Measurements from ENCODE around the gene GOLGA2.
A peak's percentile ranks its signal among the peaks of the same experiment; 100 is the strongest.

GOLGA2 gene

DNA sequence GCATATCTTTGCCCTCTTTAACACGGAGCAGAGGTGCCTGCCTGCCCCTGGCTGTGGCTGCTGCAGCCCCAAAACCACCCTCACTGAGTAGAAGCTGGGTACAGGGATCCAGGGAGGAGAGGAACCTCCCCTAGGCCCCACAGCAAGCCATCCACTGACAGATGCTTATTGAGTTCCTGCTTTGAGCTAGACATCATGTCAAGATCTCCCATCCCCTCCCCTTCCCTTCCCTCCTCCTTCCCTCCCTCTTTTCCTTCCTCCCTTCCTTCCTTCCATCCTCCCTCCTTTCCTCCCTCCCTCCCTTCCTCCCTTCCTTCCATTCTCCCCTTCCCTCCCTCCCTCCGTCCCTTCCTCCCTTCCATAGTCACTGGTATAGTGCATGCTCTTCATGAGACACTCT, 29.3 kb downstream of the GOLGA2 start:
- ATAC-seq, result no peak
- TF ChIP-seq ZNF70 (CRISPR knock-in tag; IDR thresholded peaks at IDR 0.05) (no peak), ZC3H10 (CRISPR knock-in tag; IDR thresholded peaks at IDR 0.05) (no peak), BACH2 (CRISPR knock-in tag; IDR thresholded peaks at IDR 0.05; ENCODE audit: borderline replicate concordance) (no peak), TCF4 (CRISPR knock-in tag; IDR thresholded peaks at IDR 0.05; ENCODE audit: borderline replicate concordance) (no peak), ZFP30 (CRISPR knock-in tag; IDR thresholded peaks at IDR 0.05) (no peak), GLIS3 (CRISPR knock-in tag; IDR thresholded peaks at IDR 0.05) (no peak), ZNF8 (CRISPR knock-in tag; IDR thresholded peaks at IDR 0.05) (no peak), ARNTL (CRISPR knock-in tag; IDR thresholded peaks at IDR 0.05; ENCODE audit: borderline replicate concordance, low read depth) (no peak), ISL1 (CRISPR knock-in tag; IDR thresholded peaks at IDR 0.05) (no peak), PPARA (CRISPR knock-in tag; IDR thresholded peaks at IDR 0.05; ENCODE audit: borderline replicate concordance) (no peak)
- TF ChIP-seq, protein P1, sequence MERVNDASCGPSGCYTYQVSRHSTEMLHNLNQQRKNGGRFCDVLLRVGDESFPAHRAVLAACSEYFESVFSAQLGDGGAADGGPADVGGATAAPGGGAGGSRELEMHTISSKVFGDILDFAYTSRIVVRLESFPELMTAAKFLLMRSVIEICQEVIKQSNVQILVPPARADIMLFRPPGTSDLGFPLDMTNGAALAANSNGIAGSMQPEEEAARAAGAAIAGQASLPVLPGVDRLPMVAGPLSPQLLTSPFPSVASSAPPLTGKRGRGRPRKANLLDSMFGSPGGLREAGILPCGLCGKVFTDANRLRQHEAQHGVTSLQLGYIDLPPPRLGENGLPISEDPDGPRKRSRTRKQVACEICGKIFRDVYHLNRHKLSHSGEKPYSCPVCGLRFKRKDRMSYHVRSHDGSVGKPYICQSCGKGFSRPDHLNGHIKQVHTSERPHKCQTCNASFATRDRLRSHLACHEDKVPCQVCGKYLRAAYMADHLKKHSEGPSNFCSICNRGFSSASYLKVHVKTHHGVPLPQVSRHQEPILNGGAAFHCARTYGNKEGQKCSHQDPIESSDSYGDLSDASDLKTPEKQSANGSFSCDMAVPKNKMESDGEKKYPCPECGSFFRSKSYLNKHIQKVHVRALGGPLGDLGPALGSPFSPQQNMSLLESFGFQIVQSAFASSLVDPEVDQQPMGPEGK (CRISPR knock-in tag; IDR thresholded peaks at IDR 0.05; ENCODE audit: borderline replicate concordance), result no peak
- TF ChIP-seq, protein P2, sequence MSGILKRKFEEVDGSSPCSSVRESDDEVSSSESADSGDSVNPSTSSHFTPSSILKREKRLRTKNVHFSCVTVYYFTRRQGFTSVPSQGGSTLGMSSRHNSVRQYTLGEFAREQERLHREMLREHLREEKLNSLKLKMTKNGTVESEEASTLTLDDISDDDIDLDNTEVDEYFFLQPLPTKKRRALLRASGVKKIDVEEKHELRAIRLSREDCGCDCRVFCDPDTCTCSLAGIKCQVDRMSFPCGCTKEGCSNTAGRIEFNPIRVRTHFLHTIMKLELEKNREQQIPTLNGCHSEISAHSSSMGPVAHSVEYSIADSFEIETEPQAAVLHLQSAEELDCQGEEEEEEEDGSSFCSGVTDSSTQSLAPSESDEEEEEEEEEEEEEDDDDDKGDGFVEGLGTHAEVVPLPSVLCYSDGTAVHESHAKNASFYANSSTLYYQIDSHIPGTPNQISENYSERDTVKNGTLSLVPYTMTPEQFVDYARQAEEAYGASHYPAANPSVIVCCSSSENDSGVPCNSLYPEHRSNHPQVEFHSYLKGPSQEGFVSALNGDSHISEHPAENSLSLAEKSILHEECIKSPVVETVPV (CRISPR knock-in tag; IDR thresholded peaks at IDR 0.05), result no peak
- TF ChIP-seq, protein P3, sequence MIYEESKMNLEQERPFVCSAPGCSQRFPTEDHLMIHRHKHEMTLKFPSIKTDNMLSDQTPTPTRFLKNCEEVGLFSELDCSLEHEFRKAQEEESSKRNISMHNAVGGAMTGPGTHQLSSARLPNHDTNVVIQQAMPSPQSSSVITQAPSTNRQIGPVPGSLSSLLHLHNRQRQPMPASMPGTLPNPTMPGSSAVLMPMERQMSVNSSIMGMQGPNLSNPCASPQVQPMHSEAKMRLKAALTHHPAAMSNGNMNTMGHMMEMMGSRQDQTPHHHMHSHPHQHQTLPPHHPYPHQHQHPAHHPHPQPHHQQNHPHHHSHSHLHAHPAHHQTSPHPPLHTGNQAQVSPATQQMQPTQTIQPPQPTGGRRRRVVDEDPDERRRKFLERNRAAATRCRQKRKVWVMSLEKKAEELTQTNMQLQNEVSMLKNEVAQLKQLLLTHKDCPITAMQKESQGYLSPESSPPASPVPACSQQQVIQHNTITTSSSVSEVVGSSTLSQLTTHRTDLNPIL (CRISPR knock-in tag; IDR thresholded peaks at IDR 0.05; ENCODE audit: low read depth), result no peak
- TF ChIP-seq, protein P4, sequence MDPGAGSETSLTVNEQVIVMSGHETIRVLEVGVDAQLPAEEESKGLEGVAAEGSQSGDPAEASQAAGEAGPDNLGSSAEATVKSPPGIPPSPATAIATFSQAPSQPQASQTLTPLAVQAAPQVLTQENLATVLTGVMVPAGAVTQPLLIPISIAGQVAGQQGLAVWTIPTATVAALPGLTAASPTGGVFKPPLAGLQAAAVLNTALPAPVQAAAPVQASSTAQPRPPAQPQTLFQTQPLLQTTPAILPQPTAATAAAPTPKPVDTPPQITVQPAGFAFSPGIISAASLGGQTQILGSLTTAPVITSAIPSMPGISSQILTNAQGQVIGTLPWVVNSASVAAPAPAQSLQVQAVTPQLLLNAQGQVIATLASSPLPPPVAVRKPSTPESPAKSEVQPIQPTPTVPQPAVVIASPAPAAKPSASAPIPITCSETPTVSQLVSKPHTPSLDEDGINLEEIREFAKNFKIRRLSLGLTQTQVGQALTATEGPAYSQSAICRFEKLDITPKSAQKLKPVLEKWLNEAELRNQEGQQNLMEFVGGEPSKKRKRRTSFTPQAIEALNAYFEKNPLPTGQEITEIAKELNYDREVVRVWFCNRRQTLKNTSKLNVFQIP (CRISPR knock-in tag; IDR thresholded peaks at IDR 0.05; ENCODE audit: borderline replicate concordance, low read depth), result no peak
- TF ChIP-seq, protein P5, sequence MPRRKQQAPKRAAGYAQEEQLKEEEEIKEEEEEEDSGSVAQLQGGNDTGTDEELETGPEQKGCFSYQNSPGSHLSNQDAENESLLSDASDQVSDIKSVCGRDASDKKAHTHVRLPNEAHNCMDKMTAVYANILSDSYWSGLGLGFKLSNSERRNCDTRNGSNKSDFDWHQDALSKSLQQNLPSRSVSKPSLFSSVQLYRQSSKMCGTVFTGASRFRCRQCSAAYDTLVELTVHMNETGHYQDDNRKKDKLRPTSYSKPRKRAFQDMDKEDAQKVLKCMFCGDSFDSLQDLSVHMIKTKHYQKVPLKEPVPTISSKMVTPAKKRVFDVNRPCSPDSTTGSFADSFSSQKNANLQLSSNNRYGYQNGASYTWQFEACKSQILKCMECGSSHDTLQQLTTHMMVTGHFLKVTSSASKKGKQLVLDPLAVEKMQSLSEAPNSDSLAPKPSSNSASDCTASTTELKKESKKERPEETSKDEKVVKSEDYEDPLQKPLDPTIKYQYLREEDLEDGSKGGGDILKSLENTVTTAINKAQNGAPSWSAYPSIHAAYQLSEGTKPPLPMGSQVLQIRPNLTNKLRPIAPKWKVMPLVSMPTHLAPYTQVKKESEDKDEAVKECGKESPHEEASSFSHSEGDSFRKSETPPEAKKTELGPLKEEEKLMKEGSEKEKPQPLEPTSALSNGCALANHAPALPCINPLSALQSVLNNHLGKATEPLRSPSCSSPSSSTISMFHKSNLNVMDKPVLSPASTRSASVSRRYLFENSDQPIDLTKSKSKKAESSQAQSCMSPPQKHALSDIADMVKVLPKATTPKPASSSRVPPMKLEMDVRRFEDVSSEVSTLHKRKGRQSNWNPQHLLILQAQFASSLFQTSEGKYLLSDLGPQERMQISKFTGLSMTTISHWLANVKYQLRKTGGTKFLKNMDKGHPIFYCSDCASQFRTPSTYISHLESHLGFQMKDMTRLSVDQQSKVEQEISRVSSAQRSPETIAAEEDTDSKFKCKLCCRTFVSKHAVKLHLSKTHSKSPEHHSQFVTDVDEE (CRISPR knock-in tag; IDR thresholded peaks at IDR 0.05), result no peak

DNA sequence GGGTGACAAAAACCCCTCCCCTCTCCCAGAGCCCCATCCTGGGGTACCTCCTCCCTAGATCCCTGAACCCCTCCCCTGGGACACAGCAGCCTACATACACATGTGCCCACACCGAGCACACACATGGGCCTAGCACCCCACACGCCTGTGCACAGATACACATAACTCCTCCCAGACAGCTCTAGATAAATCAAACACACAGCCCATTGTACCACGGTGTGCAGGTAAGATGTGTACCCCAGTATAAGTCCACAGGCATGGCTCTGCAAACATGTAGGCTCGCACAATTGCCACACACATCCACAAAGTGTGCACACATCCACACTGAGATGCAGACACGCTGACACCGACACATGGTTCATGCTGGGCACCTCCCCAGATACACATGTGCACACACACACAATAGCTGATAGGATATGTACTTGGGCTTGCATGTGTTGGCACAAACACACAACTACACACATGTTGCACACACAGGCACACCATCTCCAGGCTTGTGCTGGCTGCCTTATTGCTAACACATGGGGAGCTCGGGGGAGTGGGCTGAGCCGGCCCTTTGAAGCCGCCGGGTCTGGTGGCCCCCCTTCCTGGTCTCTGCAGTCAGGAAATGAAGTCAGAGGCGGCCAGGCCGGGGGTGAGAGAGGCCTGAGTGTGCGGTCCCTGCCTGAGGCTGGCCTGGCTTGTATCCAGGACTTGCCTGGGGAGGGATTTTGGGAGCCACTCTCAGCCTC, 30.2 kb downstream of the GOLGA2 start:
- peak; percentile 68 for ATAC-seq
- TF ChIP-seq PPARA (CRISPR knock-in tag; IDR thresholded peaks at IDR 0.05; ENCODE audit: borderline replicate concordance) (no peak), TCF4 (CRISPR knock-in tag; IDR thresholded peaks at IDR 0.05; ENCODE audit: borderline replicate concordance) (peak; percentile 64; the same call in 1 of the 2 replicates)

DNA sequence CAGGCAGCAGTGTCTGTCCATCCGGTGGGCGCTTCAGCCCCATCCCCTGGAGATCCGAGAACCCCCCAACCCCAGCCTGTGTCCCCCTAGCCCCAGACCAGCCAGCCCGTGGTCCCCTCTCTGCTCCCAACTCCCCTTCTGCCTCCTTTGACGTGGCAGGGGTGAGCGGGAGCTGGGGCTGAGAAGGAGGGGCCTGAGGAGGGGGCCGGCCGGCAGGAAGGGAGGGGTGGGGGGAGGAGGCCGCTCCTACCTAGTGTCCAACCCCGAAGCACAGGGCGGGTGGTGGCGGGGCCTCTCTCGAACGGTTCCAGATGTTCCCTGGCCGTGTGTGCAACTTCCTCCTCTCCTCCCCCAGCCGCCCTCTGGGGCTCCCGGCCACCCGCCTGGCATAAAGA, 31.0 kb downstream of the GOLGA2 start:
- peak; percentile 86 for ATAC-seq
- TF ChIP-seq TOX (CRISPR knock-in tag; IDR thresholded peaks at IDR 0.05; ENCODE audit: borderline replicate concordance) (no peak), TCF4 (CRISPR knock-in tag; IDR thresholded peaks at IDR 0.05; ENCODE audit: borderline replicate concordance) (no peak), RARB (CRISPR knock-in tag; IDR thresholded peaks at IDR 0.05) (no peak), ZNF70 (CRISPR knock-in tag; IDR thresholded peaks at IDR 0.05) (no peak), GLIS3 (CRISPR knock-in tag; IDR thresholded peaks at IDR 0.05) (no peak), BACH2 (CRISPR knock-in tag; IDR thresholded peaks at IDR 0.05; ENCODE audit: borderline replicate concordance) (no peak), SNAI2 (CRISPR knock-in tag; IDR thresholded peaks at IDR 0.05) (no peak), PPARA (CRISPR knock-in tag; IDR thresholded peaks at IDR 0.05; ENCODE audit: borderline replicate concordance) (no peak), ZC3H10 (CRISPR knock-in tag; IDR thresholded peaks at IDR 0.05) (no peak), OSR1 (CRISPR knock-in tag; IDR thresholded peaks at IDR 0.05) (no peak), ZNF565 (CRISPR knock-in tag; conservative IDR thresholded peaks at IDR 0.05; ENCODE audit: low read depth) (no peak), ESRRG (CRISPR knock-in tag; IDR thresholded peaks at IDR 0.05) (no peak), ZFP30 (CRISPR knock-in tag; IDR thresholded peaks at IDR 0.05) (no peak)
- TF ChIP-seq, protein P2 (CRISPR knock-in tag; IDR thresholded peaks at IDR 0.05), result no peak
- TF ChIP-seq, protein P3 (CRISPR knock-in tag; IDR thresholded peaks at IDR 0.05; ENCODE audit: low read depth), result no peak
- TF ChIP-seq, protein P1 (CRISPR knock-in tag; IDR thresholded peaks at IDR 0.05; ENCODE audit: borderline replicate concordance), result no peak
